Keratinocyte (primary cell): Measurements from ENCODE around the gene WDR33. TPM values are rescaled to one million over a fixed set of nuclear protein-coding genes. Genes with fewer than 3 reads are reported as not detected.

Experiments used
- DNase-seq: peaks from one replicate; pipeline ENCODE4 v3.0.0-alpha.2; 2011; ENCODE audit warnings: low read depth, missing footprints, low spot score
- FAIRE-seq: peaks from 2 replicates; lab custom pipeline; 2011; peaks lifted over from hg19 to GRCh38; lab: Jason Lieb, UNC
- H2AFZ ChIP-seq: 2 replicates; pipeline ENCODE4 v1.6.0; 2012; ENCODE audit warnings: low read length, control low read depth, inconsistent platforms; ENCODE audit not compliant: control insufficient read depth
- H3K27ac ChIP-seq: 2 replicates; pipeline ENCODE4 v1.5.1; 2011; ENCODE audit warnings: low read length; ENCODE audit not compliant: control insufficient read depth, insufficient read depth
- H3K27me3 ChIP-seq: 3 replicates; pipeline ENCODE4 v1.6.0; 2011; ENCODE audit warnings: low read length; ENCODE audit not compliant: control insufficient read depth, insufficient read depth; ENCODE audit errors: extremely low read depth
- H3K36me3 ChIP-seq, 2 experiments: 2 replicates in 1 of 2; 3 replicates in 1 of 2; pipeline ENCODE4 v1.5.1; 2011; ENCODE audit warnings: low read length in 2 of 2, mild to moderate bottlenecking in 1 of 2; ENCODE audit not compliant: control insufficient read depth in 2 of 2, insufficient read depth in 2 of 2; ENCODE audit errors: extremely low read depth in 1 of 2
- H3K4me1 ChIP-seq: 3 replicates; pipeline ENCODE4 v1.5.1; 2011; ENCODE audit warnings: low read length; ENCODE audit not compliant: control insufficient read depth, insufficient read depth; ENCODE audit errors: extremely low read depth
- H3K4me2 ChIP-seq: 3 replicates; pipeline ENCODE4 v1.6.0; 2011; ENCODE audit warnings: low read depth, low read length; ENCODE audit not compliant: control insufficient read depth, insufficient read depth; ENCODE audit errors: extremely low read depth
- H3K4me3 ChIP-seq, 3 experiments: fragments of 200-600 bp in 1 of 3; sonication (generic) in 1 of 3; 2 replicates in 2 of 3; 3 replicates in 1 of 3; pipeline ENCODE4 v1.5.1; 2011 to 2016; ENCODE audit warnings: low read length in 3 of 3, mild to moderate bottlenecking in 3 of 3, control low read depth in 2 of 3, inconsistent platforms in 1 of 3, low read depth in 1 of 3, mixed read lengths in 1 of 3, mixed run types in 1 of 3, moderate library complexity in 1 of 3; ENCODE audit not compliant: control insufficient read depth in 2 of 3, insufficient read depth in 2 of 3; ENCODE audit errors: extremely low read depth in 1 of 3
- H3K79me2 ChIP-seq: 2 replicates; pipeline ENCODE4 v1.6.0; 2012; ENCODE audit warnings: low read length; ENCODE audit not compliant: control insufficient read depth, insufficient read depth
- H3K9ac ChIP-seq: 3 replicates; pipeline ENCODE4 v1.6.0; 2011; ENCODE audit warnings: low read length; ENCODE audit not compliant: control insufficient read depth, insufficient read depth; ENCODE audit errors: extremely low read depth
- H3K9me1 ChIP-seq: 3 replicates; pipeline ENCODE4 v1.6.0; 2011; ENCODE audit warnings: low read length; ENCODE audit not compliant: control insufficient read depth, insufficient read depth; ENCODE audit errors: extremely low read depth
- H3K9me3 ChIP-seq: 2 replicates; pipeline ENCODE4 v1.5.1; 2012; ENCODE audit warnings: low read depth, low read length; ENCODE audit not compliant: control insufficient read depth
- H4K20me1 ChIP-seq: 3 replicates; pipeline ENCODE4 v1.6.0; 2011; ENCODE audit warnings: low read length; ENCODE audit not compliant: control insufficient read depth, insufficient read depth; ENCODE audit errors: extremely low read depth
- EZH2 ChIP-seq: IDR thresholded peaks from one replicate; pipeline ENCODE4 v1.6.1; 2012; ENCODE audit warnings: inconsistent platforms, mild to moderate bottlenecking, low read length, moderate library complexity
- dilution Hi-C: fragments of 300-500 bp; cut with MboI; formaldehyde crosslinking; loops from one replicate; pipeline ENCODE4 v1.7.0; 2020; ENCODE audit warnings: low sequenced_read_pairs; ENCODE audit not compliant: extremely low pct_ligation_motif_present
- polyA plus RNA-seq, 5 experiments: library from polyadenylated mRNA; depleted of rRNA in 3 of 5; stranded (reverse) in 3 of 5; stranded (forward) in 1 of 5; unstranded in 1 of 5; fragments of >200 nt; gene quantifications; 1 replicate in 1 of 5; 2 replicates in 3 of 5; 3 replicates in 1 of 5; pipeline versions ENCODE4 v1.2.1 to v1.2.3, GENCODE V29; 2011 to 2012; ENCODE audit warnings: missing spikeins in 2 of 5, low read depth in 1 of 5, low replicate concordance in 1 of 5
- TF ChIP-seq, protein P1 (sequence below), 3 experiments: IDR thresholded peaks in 1 of 3; conservative IDR thresholded peaks in 1 of 3; optimal IDR thresholded peaks in 1 of 3; 2 replicates in 2 of 3; 3 replicates in 1 of 3; pipeline versions ENCODE3 to v1.5.1; 2011; ENCODE audit warnings: low read length in 3 of 3, mild to moderate bottlenecking in 3 of 3, moderate library complexity in 2 of 3, control low read depth in 1 of 3, inconsistent platforms in 1 of 3; ENCODE audit not compliant: insufficient read depth in 2 of 3; ENCODE audit errors: extremely low read depth in 1 of 3

WDR33 gene
- polyA plus RNA-seq, 1 donor (not counting 4 experiments of a cell fraction or from before 2014, with no cell fraction given): 44.5 TPM

- Histone ChIP-seq H3K36me3 (peaks cover 15 to 23% of the 10 kb centered on the region in 2 experiments), H3K9ac (no peak overlapping the region), H2AFZ (no peak overlapping the region), H3K9me3 (no peaks in the 10 kb centered on the region), H3K9me1 (no peaks in the 10 kb centered on the region), H3K27ac (no peak overlapping the region), H3K79me2 (no peaks in the 10 kb centered on the region), H3K27me3 (no peaks in the 10 kb centered on the region), H3K4me1 (no peaks in the 10 kb centered on the region), H3K4me2 (no peak overlapping the region), H3K4me3 (no peak overlapping the region), H4K20me1 (no peaks in the 10 kb centered on the region)
- FAIRE-seq: no peak
- dilution Hi-C loops: no loop called here
- TF ChIP-seq, protein P1, sequence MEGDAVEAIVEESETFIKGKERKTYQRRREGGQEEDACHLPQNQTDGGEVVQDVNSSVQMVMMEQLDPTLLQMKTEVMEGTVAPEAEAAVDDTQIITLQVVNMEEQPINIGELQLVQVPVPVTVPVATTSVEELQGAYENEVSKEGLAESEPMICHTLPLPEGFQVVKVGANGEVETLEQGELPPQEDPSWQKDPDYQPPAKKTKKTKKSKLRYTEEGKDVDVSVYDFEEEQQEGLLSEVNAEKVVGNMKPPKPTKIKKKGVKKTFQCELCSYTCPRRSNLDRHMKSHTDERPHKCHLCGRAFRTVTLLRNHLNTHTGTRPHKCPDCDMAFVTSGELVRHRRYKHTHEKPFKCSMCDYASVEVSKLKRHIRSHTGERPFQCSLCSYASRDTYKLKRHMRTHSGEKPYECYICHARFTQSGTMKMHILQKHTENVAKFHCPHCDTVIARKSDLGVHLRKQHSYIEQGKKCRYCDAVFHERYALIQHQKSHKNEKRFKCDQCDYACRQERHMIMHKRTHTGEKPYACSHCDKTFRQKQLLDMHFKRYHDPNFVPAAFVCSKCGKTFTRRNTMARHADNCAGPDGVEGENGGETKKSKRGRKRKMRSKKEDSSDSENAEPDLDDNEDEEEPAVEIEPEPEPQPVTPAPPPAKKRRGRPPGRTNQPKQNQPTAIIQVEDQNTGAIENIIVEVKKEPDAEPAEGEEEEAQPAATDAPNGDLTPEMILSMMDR (optimal IDR thresholded peaks at IDR 0.05 in 1 of 3, IDR thresholded peaks at IDR 0.05 in 1 of 3, conservative IDR thresholded peaks at IDR 0.05 in 1 of 3; ENCODE audit: extremely low read depth in 1 of 3, insufficient read depth in 2 of 3, low read length in 3 of 3): no peak
- no peak for TF ChIP-seq EZH2
- DNase-seq: no peak
These were observed 97.4 kb downstream of the WDR33 start for GRCh38 chr2:127713562-127713961.

- Histone ChIP-seq H2AFZ (no peak overlapping the region), H3K79me2 (no peaks in the 10 kb centered on the region), H4K20me1 (no peaks in the 10 kb centered on the region), H3K4me1 (peaks cover 6% of the 10 kb centered on the region), H3K27me3 (no peaks in the 10 kb centered on the region), H3K27ac (no peak overlapping the region), H3K9me1 (no peaks in the 10 kb centered on the region), H3K9me3 (no peaks in the 10 kb centered on the region), H3K4me3 (no peak overlapping the region), H3K9ac (no peak overlapping the region), H3K4me2 (no peak overlapping the region), H3K36me3 (peaks cover 17 to 28% of the 10 kb centered on the region in 2 experiments)
- DNase-seq: no peak
- no peak for TF ChIP-seq EZH2
- TF ChIP-seq, protein P1 (optimal IDR thresholded peaks at IDR 0.05 in 1 of 3, IDR thresholded peaks at IDR 0.05 in 1 of 3, conservative IDR thresholded peaks at IDR 0.05 in 1 of 3; ENCODE audit: extremely low read depth in 1 of 3, insufficient read depth in 2 of 3, low read length in 3 of 3): no peak
- no peak for FAIRE-seq
- dilution Hi-C loops: no loop called here
These were observed 98.0 kb downstream of the WDR33 start for GRCh38 chr2:127712999-127713398.
